Transverse colon (tissue), 4 donors: ENCODE measurements around the gene UBE2M. TPM values are rescaled to one million over a fixed set of nuclear protein-coding genes. Genes with fewer than 3 reads are reported as not detected.

Experiments
- DNase-seq: peaks from one replicate; pipeline ENCODE4 v3.0.0-alpha.2; 2019
- H3K27ac ChIP-seq, 4 donors: fragments of 200-600 bp; sonication (generic); 2 replicates each; pipeline ENCODE4 v1.5.1; 2016 to 2018; ENCODE audit warnings: inconsistent platforms in 4 of 4
- H3K27me3 ChIP-seq: fragments of 200-600 bp; sonication (generic); 2 replicates; pipeline ENCODE4 v1.5.1; 2017; ENCODE audit warnings: inconsistent platforms
- H3K36me3 ChIP-seq, 4 donors: fragments of 200-600 bp; sonication (generic); 2 replicates each; pipeline ENCODE4 v1.5.1; 2017 to 2019; ENCODE audit warnings: inconsistent platforms in 4 of 4
- H3K4me1 ChIP-seq, 4 donors: fragments of 200-600 bp; sonication (generic); 2 replicates each; pipeline ENCODE4 v1.5.1; 2017 to 2020; ENCODE audit warnings: inconsistent platforms in 4 of 4
- H3K4me3 ChIP-seq, 4 donors: fragments of 200-600 bp; sonication (generic); 1 replicate in 1 of 4; 2 replicates in 3 of 4; pipeline versions ENCODE4 v1.5.1 to v1.6.1; 2017 to 2019; ENCODE audit warnings: inconsistent platforms in 4 of 4
- H3K9me3 ChIP-seq, 2 donors: fragments of 200-600 bp; sonication (generic); 2 replicates each; pipeline ENCODE4 v1.5.1; 2017 to 2019; ENCODE audit warnings: inconsistent platforms in 2 of 2
- CTCF ChIP-seq, 5 experiments: fragments of 200-600 bp in 3 of 5; fragments of 450-650 bp in 2 of 5; sonication (generic) in 3 of 5; IDR thresholded peaks; 1 replicate in 2 of 5; 2 replicates in 3 of 5; pipeline ENCODE4 v1.5.1; 2016 to 2017; ENCODE audit warnings: antibody characterized with exemption in 5 of 5, inconsistent platforms in 3 of 5, mild to moderate bottlenecking in 2 of 5, moderate library complexity in 1 of 5
- EP300 ChIP-seq: sonication (generic); formaldehyde crosslinking; IDR thresholded peaks from one replicate; pipeline ENCODE4 v1.6.1; 2017; ENCODE audit warnings: antibody characterized with exemption, low read depth
- POLR2A ChIP-seq: fragments of 450-650 bp; IDR thresholded peaks from one replicate; pipeline ENCODE4 v1.6.1; 2016; ENCODE audit warnings: antibody characterized with exemption, mild to moderate bottlenecking, moderate library complexity
- POLR2AphosphoS5 ChIP-seq, 3 donors: sonication (generic); formaldehyde crosslinking; IDR thresholded peaks; one replicate each; pipeline ENCODE4 v1.6.1; 2016; ENCODE audit warnings: antibody characterized with exemption in 3 of 3
- WGBS, 2 donors: methylation state at CpG; one replicate each; pipeline ENCODE4 v1.1.5; 2018; ENCODE audit warnings: low coverage in 1 of 2; 5-methylcytosine and 5-hydroxymethylcytosine counted together
- in situ Hi-C, 4 donors: fragments of 200-750 bp; cut with MboI; loops; one replicate each; pipeline versions ENCODE4 v1.15.0 to v1.15.1; 2017; ENCODE audit warnings: low sequenced_read_pairs in 3 of 4, low pct_ligation_motif_present in 1 of 4, low pct_unique_long_range_greater_than_20kb in 1 of 4
- intact Hi-C: fragments of 100-400 bp; cut with DNase I; formaldehyde crosslinking; loops from one replicate; pipeline ENCODE4 v1.15.1; 2023; ENCODE audit warnings: low total_unique reads
- total RNA-seq, 4 donors: library from RNA; depleted of rRNA; stranded (reverse); fragments of >200 nt; gene quantifications; one replicate each; pipeline ENCODE4 v1.1.0, GENCODE V29; 2016

Gene UBE2M
- total RNA-seq, 4 donors from 2014 or later, result 24.2 to 56.9 (median 26.7) TPM

- no peaks in the 10 kb centered on the region for H3K27me3 ChIP-seq
- in situ Hi-C loops (no loop called here), intact Hi-C loops (no loop called here)
- H3K36me3 ChIP-seq, result peaks cover 0 to 49% (median 20%) of the 10 kb centered on the region in 4 donors
- no peak overlapping the region for H3K27ac ChIP-seq
- H3K4me1 ChIP-seq, result peaks cover 30 to 36% (median 31%) of the 10 kb centered on the region in 4 donors
- TF ChIP-seq EP300, result no peak
- no peak for TF ChIP-seq CTCF (IDR thresholded peaks at IDR 0.05)
- TF ChIP-seq POLR2A, result no peak
- no peak for TF ChIP-seq POLR2AphosphoS5 (IDR thresholded peaks at IDR 0.05)
- no peak for DNase-seq
- H3K9me3 ChIP-seq, result no peaks in the 10 kb centered on the region
- H3K4me3 ChIP-seq, result no peak overlapping the region
- WGBS, 2 donors, result 76 to 84% methylated on average over 5 to 13 of the region's 13 CpGs
Observed at GRCh38 chr19:58550362-58551122, 7.9 kb downstream of the UBE2M start.

- WGBS, 2 donors, result 82 to 88% methylated on average over 3 to 11 of the region's 11 CpGs
- no peak for TF ChIP-seq EP300
- TF ChIP-seq POLR2AphosphoS5 (IDR thresholded peaks at IDR 0.05), result no peak
- TF ChIP-seq POLR2A, result no peak
- TF ChIP-seq CTCF (IDR thresholded peaks at IDR 0.05), result no peak
- Histone ChIP-seq H3K4me1 (peaks cover 28 to 37% (median 31%) of the 10 kb centered on the region in 4 donors), H3K4me3 (no peak overlapping the region), H3K9me3 (no peaks in the 10 kb centered on the region), H3K36me3 (peaks cover 0 to 49% (median 20%) of the 10 kb centered on the region in 4 donors), H3K27me3 (no peaks in the 10 kb centered on the region), H3K27ac (no peak overlapping the region)
- DNase-seq, result no peak
- intact Hi-C loops (no loop called here), in situ Hi-C loops (no loop called here)
Observed at GRCh38 chr19:58549664-58550361, 8.6 kb downstream of the UBE2M start.

- H3K36me3 ChIP-seq, result peaks cover 0 to 49% (median 20%) of the 10 kb centered on the region in 4 donors
- H3K27ac ChIP-seq, result no peak overlapping the region
Observed at GRCh38 chr19:58548859-58549663, 9.3 kb downstream of the UBE2M start.

More at GRCh38 chr19:58548859-58549663, 9.3 kb downstream of the UBE2M start:
- no peaks in the 10 kb centered on the region for H3K27me3 ChIP-seq
- DNase-seq, result no peak
- peaks cover 26 to 33% (median 27%) of the 10 kb centered on the region in 4 donors for H3K4me1 ChIP-seq
- no peaks in the 10 kb centered on the region for H3K9me3 ChIP-seq
- TF ChIP-seq EP300 (no peak), CTCF (IDR thresholded peaks at IDR 0.05) (no peak), POLR2AphosphoS5 (IDR thresholded peaks at IDR 0.05) (no peak), POLR2A (no peak)
- in situ Hi-C loops (no loop called here), intact Hi-C loops (no loop called here)
- WGBS, 2 donors, result 89% methylated on average over 20 of the region's 20 CpGs; no CpG with 5 or more reads in 1 of the 2 donors
- no peak overlapping the region for H3K4me3 ChIP-seq
